GM21367 (cell line): ENCODE results near the gene ASCL5.
A peak's percentile ranks its signal among the peaks of the same experiment; 100 is the strongest.

Experiments
- ATAC-seq: cut with Tn5 transposase; IDR thresholded peaks from one replicate; pipeline ENCODE4 v1.9.1; 2021; ENCODE audit not compliant: unreplicated experiment

The ASCL5 gene

DNA sequence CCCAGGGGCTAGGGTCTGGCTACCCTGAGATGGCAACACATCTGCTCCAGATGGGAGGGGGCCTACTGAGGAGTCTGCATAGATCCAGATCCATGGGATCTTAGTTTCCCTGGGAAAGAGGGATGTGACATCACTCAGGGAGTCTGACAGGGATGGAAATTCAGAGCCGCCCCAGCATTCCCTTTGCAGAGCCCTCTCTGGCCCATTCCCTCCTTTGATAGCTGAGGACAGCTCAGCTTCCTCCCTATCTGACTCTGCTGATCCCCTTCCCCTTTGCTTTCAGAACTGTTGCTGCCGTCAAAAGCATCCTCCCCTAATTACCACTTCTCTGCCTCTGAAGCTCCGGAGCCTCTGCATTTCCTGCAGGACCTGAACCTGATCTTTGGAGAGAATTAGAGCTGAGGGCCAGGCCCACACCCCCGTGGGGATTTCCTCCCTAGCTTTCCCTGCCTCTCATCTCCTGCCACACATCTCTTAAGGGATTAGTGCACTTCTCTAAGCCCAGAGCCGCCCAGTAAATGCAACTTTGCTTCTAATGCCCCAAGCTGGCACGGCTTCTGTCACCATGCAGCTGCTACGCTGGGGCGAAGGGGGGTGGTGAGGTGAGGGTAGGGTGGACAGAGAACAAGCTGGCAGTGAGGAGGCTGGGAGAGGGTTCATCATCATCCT is 9.5 kb upstream of the ASCL5 start:
- ATAC-seq: no peak

- no peak for ATAC-seq
Measured at GRCh38 chr1:201134405-201134804, 7.4 kb upstream of the ASCL5 start.

- no peak for ATAC-seq
Measured at GRCh38 chr1:201131398-201131797, 4.4 kb upstream of the ASCL5 start.

DNA sequence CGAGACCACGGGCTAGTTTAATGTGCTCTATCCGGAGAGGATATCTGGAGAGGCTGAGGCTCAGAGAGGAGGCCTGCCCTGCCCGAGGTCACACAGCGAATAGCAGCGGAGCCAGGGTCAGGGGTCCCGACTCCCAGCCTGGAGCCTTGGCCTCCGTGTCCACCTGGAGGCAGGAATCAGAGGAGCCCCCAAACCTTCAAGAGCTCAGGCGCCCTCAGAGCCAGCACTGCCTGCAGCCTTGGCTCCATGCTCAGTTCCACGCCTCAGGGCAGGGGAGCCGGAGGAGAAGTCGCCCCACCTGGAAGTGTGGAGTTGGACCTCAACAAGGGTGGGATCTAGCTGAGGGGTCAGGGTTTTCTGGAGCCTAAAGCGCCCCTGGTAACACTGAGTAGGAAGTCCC is 2.0 kb upstream of the ASCL5 start:
- ATAC-seq: no peak

DNA sequence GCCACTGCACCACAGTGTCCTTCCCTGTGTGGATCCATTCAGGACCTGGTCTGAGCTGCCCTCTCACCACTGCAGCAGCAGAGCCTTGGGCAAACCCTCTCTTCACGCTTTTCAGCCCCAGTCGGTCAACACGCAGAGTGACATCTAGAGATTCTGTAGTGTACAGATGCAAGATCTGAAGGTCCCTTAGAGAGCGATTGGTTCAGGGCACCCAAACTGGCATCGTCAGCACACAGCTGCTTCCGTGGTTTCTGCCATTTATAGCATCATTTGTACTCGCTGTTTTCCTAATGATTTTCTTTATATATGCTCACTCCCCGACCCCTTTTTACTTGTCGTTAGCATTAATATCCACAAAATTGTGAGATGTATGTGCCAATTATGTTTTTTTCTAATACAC is 1.5 kb upstream of the ASCL5 start:
- no peak for ATAC-seq

GRCh38 chr1:201127755-201128455 is 921 bp upstream of the ASCL5 start:
- no peak for ATAC-seq

DNA sequence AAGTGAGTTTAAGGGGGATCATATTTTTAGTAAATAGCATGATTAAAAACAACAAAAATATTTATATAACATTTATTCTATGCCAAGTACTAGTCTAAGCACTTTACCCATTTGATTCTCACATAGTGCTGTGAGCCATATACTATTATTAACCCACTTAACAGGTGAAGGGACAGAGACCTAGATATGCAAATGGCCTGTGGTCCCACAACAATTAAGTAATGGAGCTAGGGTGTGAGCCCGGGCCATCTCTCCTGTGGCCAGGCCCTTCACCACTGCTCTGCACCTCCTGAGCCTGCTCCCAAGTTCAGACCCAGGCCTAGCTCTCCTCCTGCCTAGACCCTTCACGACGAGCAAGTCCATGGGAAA is 537 bp downstream of the ASCL5 start:
- no peak for ATAC-seq

GRCh38 chr1:201125800-201126199 is 1.2 kb downstream of the ASCL5 start:
- ATAC-seq: no peak

DNA sequence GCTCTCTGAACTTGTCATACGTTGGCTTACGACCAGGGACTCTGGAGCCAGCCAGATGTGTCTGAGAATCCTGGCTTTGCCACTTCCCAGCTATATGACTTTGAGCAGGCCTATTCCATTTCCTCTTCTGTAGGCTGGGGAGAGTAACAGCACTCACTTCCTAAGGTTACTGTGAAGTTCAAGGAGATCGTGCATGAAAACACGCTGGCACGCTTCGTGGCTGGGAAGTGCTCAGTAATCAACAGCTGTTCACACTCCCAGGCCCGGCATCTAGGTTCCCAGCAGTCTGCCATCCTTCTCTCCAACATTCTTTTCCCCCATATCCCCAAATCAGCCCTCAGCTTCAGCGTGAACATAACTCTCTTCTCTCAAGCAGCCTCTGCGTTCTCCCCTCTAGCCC is 2.0 kb downstream of the ASCL5 start:
- ATAC-seq: no peak

DNA sequence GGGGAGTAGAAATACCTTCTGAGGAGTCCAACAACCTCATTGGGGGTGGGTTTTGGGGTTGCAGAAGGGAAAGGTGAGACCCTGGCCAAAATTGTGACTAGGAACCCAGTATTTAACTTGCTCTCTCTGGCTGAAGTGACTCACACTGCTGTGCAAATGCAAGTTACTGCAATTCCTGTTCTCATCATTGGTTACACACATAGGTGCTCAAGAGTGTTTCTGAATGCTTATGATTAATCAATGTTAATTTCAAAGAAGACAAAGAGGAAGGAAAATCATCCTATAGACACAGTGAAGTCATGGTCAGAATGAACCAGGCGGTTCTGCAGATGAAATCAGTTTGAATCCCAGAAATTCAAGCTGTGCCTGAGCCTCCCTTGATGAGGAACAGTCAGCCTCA is 3.1 kb downstream of the ASCL5 start:
- no peak for ATAC-seq

GRCh38 chr1:201122321-201122957 is 4.5 kb downstream of the ASCL5 start:
- ATAC-seq: no peak

GRCh38 chr1:201119206-201120197 is 7.5 kb downstream of the ASCL5 start:
- no peak for ATAC-seq

DNA sequence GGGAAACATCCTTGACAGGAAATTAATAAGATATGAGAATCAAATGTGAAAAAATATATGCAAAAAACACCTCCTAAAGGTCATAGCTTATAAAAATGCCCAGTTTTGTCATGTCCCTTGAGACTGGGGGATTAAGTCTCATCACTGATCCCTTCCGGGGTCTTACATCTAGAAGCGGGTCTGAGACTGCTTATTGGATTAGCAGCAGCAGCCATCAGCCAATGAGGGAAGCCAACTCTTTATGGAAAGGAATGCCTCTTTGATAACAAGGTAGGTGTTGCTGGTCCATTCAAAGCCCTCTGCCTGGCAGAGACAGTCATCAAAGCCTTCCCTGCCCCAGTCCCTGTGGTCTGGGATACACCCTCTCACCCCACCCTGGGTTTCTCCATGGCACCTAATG is 10.9 kb downstream of the ASCL5 start:
- no peak for ATAC-seq

DNA sequence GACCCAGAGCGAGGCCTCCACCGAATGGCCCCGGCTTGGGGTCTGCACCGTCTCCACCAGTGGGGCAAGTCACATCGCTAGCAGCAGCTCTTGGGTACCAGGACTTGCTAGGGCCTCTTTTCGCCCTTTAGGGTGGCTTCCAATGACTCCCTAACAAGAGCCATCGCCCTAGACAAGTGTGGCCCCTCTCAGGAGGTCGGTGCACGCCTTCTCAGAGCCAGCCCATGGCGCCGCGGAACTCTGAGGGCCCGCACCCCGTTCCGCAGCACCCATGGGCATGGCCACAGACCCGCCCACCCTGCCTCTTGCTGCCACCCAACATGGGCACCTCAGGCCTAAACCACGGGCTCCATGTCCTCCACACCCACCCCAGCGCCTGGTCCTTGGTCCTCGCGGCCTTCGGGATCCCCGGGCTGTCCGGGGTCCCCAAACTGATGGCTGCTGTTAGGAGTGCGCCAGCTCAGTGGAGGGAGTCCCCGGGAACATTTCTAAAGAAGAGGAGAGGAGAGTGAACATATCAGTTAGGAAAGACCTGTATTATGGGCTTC is 11.5 kb downstream of the ASCL5 start:
- ATAC-seq: no peak

GRCh38 chr1:201114245-201115131 is 12.5 kb downstream of the ASCL5 start:
- peak; percentile 77 for ATAC-seq

- no peak for ATAC-seq
Measured at GRCh38 chr1:201113451-201114244, 13.3 kb downstream of the ASCL5 start.

DNA sequence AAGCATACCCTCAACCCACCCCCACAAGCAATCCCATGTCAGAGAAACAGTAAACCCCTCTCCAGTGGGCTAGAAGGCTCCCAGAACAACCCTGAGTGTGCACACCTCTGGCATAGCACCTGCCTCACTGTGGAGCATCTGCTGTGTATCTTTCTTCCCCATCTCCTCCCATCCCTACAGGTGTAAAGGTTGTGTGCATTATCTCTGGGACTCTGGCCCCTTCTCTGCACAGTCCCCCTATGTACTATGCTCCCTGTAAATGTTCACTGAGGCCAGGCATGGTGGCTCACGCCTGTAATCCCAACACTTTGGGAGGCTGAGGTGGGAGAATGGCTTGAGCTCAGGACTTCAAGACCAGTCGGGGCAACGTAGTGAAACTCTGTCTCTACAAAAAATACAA is 14.1 kb downstream of the ASCL5 start:
- no peak for ATAC-seq

GRCh38 chr1:201112173-201112731 is 14.7 kb downstream of the ASCL5 start, which contains the start of gene CACNA1S:
CACNA1S (minus strand) TSS chr1:201112426; CDS start chr1:201112339, 87 bp downstream.
- ATAC-seq: no peak

GRCh38 chr1:201111672-201112071 is 15.3 kb downstream of the ASCL5 start:
- no peak for ATAC-seq
